GM19240 (cell line): Measurements from ENCODE around the gene LIN37.

Experiments used
- DNase-seq: peaks from one replicate; pipeline ENCODE4 v3.0.0; 2011; ENCODE audit warnings: low spot score; ENCODE audit not compliant: insufficient read length

The LIN37 gene

GRCh38 chr19:35734273-35734672 is 14.1 kb upstream of the LIN37 start:
- no peak for DNase-seq

DNA sequence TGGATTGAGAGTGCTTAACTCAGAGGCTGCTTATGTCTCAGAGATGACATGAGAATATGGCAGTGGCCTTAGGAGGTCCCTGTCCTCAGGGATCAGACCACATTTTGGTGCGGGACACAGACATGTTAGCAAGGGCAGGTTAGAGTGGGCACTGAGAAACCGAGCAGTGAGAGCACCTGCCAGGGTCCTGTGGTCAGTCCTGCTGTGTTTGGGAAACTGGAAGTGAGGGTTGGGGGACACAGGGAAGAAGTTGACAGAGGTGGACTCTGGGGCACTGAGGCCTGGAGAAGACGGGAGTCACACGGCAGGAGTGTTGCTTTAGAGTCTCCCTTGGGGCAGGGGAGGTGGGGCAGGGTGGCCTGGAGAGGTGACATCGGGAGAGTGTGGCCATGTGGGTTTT is 13.5 kb upstream of the LIN37 start:
- DNase-seq, result no peak

- DNase-seq, result no peak
Observed at GRCh38 chr19:35736913-35737886, 11.2 kb upstream of the LIN37 start.

DNA sequence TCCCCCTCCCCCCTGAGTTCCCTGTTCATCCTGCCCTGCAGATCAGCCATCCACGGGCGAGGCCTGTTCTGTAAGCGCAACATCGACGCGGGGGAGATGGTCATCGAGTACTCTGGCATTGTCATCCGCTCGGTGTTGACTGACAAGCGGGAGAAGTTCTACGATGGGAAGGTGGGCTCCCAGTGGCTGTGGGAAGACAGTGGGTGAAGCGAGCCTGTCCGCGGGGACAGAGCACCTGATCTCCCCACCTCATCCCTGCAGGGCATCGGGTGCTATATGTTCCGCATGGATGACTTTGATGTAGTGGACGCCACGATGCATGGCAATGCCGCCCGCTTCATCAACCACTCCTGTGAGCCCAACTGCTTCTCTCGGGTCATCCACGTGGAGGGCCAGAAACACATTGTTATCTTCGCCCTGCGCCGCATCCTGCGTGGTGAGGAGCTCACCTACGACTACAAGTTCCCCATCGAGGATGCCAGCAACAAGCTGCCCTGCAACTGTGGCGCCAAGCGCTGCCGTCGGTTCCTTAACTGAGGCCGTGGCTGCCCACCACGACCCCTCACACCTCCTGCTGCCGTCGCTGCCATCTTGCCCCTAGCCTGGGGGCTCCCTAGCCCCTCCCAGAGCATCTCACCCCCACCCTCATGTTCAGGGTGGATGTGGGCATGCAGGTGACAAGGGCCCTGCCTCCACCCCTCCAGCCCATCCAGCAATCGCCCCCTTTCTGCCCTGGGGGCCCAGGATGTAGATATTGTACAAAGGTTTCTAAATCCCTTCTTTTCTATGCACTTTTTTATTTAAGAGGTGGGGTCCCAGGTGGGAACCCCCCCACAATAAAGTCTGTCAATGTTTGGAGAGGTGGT is 10.1 kb upstream of the LIN37 start:
- no peak for DNase-seq

GRCh38 chr19:35738887-35739229 is 9.5 kb upstream of the LIN37 start:
- DNase-seq, result no peak

DNA sequence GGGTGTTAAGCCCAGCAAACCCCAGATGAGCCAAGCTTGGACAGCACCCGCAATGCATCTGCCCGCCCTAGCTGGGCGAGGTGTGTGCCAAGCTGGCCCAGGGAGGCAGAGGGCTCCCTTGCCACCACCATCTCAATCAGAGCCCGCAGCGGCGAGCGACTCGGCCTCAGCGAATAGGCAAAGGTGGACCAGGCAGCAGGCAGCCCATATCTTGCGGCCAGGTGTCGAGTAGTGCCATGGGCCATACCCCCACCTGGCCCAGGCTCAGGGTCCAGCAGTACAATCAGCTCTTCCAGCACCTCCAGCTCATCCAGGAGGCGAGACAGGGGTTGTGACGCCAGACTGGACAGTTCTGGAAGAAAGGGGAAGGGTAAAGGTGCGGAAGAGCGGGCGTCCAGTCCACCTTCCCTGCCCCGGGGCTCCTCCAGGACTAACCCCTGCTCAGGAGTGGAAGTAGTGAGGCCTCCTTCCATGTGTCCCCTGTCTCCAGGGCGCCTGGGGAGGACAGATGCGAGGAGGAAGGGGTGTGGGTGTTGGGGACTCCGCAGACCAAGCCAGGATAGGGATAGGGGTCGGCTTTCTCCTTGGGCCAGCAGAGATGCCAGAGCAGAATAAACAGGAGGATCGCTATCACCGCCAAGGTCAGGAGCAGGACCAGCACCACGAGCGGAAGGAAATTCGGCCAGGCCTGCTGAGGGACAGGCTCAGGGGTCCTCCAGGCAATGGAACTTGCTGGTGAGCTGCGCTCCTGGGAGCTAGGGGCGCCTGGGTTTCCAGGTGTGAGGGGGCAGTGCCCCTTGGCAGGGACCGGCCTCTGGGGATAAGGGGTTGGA is 8.9 kb upstream of the LIN37 start:
- DNase-seq, result no peak

GRCh38 chr19:35740108-35740422 is 8.3 kb upstream of the LIN37 start:
- DNase-seq, result peak; percentile 69

- peak; percentile 99 for DNase-seq
Observed at GRCh38 chr19:35740423-35741202, 7.8 kb upstream of the LIN37 start.

DNA sequence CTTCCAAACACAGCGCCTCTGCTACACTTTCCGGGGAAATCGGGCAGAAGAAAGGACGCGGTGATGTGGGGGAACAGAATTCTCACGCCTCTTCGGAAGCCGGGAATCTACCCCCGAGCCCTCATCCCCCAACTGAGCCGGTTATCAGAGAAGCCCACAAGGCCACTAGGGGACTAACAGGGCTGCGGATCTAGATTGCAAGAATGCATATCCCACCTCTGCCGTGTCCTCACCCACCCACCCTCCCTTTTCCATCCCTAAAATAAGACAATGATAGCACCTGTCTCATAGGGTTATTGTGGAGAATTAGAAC is 7.2 kb upstream of the LIN37 start:
- DNase-seq, result no peak

DNA sequence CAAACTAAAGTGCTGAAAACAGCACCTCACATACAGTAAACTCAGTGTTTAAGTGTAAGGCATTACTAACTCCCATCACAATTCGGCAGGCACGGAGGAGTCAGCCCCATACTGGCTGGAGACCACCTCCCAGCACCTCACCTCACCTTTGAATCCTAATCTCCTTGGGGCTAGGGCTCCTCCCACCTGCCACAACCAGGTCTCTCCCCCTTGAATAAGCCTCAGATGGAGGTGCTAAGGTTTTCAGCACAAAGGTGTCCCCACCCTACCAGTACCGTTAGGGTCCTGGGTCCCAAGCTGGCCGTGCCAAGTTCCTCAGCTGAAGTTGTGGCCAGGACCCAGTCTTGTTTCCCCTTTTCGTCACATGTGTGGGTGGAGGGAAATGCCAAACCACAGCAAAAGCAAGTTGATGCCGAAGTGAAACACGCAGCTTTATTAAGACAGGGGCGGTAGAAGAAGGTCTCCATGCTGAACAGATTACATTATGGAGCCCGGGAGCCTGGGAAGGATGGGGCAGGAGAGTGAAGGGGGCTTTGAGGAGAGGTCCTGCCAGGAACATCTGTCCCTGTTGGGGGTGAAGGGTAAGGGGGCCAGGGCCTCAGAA is 6.2 kb upstream of the LIN37 start, which contains the start of gene IGFLR1:
Gene IGFLR1, minus strand, starts transcription at position 332 of the 604 bp plus-strand sequence. CDS start 1,272 bp downstream, outside the sequence.
- DNase-seq, result no peak

GRCh38 chr19:35743640-35744429 is 4.5 kb upstream of the LIN37 start:
- no peak for DNase-seq

DNA sequence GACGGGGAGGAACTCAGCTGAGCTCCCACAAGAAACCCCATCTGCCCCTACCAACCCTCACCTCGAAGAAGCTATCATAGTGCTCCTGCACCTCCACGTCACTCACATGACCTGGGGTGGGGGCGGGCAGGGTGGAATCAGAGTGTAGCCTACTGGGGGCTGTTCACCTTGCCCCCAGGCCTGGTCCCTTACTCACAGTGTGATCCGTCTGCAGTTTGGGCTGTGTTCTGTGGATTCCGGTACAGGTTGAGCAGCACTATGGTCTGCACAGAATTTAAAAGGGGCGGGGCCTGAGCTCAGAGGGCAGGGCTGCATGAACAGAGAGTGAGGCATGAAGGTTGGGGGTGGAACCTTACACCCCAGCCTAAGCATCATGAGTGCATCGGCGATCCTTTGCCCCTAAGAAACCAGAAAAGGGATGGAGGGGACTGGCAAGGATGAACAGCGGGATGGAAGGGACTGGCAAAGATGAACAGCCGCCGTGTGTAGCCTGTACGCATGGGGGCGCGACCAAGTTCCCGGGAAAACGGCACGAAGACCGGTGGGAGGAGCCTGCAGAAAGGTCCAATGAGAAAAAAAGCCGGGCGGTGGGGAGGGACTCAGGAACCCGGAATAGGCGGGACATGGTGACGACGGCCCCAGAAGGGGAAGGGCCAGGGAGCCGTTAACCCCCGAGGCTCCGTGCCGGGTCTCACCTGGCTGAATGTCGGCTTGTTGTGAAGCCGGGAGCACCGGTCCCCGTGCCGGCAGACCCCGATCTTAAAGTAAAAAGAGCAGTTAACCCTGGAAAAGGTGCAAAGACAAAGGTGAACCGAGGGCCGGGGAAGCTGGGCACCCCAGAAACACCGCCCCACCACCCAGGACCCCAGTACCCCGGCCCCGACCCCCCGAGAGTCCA is 3.7 kb upstream of the LIN37 start:
- DNase-seq, result peak; percentile 49

DNA sequence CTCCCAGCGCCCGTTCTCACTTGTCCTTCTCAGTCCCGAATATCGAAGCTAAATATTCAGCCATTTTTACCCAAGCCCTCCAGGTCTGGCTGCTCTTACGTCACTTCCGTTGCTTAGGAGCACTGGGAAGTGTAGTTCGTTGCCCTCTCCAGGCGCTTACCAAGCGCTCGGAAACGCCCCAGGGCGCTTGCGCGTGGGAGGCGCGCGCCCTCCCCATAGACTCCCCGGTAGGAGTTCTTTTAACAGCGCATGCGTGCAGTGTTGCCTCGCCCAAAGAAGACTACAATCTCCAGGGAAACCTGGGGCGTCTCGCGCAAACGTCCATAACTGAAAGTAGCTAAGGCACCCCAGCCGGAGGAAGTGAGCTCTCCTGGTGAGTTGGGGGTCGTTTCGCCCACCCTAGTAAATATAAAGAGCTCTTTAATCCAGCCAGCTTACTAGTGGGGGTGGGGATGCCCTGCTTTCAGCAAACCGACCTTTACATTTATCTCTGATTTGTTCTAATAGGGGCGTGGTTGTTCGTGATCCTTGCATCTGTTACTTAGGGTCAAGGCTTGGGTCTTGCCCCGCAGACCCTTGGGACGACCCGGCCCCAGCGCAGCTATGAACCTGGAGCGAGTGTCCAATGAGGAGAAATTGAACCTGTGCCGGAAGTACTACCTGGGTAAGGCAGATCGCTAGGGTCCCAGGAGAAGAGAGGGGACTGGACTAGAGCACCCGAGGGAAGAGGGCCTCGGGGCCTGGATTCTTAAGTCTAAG is 2.9 kb upstream of the LIN37 start, which contains the start of the genes PSENEN and U2AF1L4:
Gene PSENEN, plus strand, starts transcription at position 324 of the 759 bp plus-strand sequence. Its CDS starts 280 bp downstream, at position 604.
Gene U2AF1L4, minus strand, starts transcription at position 91 of the 759 bp plus-strand sequence. Its CDS starts 27 bp downstream, at position 64.
- DNase-seq, result peak; percentile 75

GRCh38 chr19:35746087-35746462 is 2.3 kb upstream of the LIN37 start:
- DNase-seq, result no peak

DNA sequence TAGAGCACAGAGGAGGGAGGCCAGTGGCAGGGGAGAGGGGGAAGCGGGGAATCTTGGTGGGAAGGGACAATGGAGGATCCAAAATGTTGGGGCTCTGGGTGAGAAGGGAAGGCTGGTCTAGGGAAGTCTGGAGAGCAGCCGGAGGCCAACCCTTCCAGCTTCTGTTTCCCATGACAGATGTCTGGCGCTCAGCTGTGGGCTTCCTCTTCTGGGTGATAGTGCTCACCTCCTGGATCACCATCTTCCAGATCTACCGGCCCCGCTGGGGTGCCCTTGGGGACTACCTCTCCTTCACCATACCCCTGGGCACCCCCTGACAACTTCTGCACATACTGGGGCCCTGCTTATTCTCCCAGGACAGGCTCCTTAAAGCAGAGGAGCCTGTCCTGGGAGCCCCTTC is 1.8 kb upstream of the LIN37 start:
- DNase-seq, result no peak

GRCh38 chr19:35750167-35750566 is 1.8 kb downstream of the LIN37 start:
- DNase-seq, result no peak
